SHP77 (cell line): ENCODE data around the gene TXNRD2.

ENCODE experiments used
- DNase-seq, 2 experiments: peaks; one replicate each; lab custom pipeline; 2025; lab: John Stamatoyannopoulos, UW

Gene TXNRD2

DNA sequence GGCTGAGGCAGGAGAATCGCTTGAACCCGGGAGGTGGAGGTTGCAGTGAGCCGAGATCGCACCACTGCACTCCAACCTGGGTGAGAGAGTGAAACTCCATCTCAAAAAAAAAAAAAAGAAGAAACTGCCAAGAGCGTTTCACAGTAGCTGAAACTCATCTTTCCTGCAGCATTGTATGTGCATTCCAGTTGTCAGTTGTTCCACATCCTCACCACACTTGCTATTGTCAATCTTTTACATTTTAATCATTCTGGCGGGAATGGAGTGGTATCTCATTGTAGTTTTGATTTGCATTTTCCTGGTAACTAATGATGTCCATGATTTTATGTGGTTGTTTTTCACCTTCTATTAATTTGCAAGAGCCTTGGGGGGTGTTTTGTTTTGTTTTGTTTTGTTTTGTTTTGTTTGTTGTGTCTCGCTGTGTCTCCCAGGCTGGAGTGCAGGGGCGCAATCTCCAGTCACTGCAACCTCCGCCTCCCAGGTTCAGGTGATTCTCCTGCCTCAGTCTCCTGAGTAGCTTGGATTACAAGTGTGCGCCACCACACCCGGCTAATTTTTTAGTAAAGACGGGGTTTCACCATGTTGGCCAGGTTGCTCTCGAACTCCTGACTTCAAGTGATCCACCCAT lies 78.9 kb downstream of the TXNRD2 start:
- no peak for DNase-seq

- no peak for DNase-seq
Observed at GRCh38 chr22:19859861-19860510, 81.6 kb downstream of the TXNRD2 start.

GRCh38 chr22:19857382-19857781 lies 84.2 kb downstream of the TXNRD2 start:
- no peak for DNase-seq

DNA sequence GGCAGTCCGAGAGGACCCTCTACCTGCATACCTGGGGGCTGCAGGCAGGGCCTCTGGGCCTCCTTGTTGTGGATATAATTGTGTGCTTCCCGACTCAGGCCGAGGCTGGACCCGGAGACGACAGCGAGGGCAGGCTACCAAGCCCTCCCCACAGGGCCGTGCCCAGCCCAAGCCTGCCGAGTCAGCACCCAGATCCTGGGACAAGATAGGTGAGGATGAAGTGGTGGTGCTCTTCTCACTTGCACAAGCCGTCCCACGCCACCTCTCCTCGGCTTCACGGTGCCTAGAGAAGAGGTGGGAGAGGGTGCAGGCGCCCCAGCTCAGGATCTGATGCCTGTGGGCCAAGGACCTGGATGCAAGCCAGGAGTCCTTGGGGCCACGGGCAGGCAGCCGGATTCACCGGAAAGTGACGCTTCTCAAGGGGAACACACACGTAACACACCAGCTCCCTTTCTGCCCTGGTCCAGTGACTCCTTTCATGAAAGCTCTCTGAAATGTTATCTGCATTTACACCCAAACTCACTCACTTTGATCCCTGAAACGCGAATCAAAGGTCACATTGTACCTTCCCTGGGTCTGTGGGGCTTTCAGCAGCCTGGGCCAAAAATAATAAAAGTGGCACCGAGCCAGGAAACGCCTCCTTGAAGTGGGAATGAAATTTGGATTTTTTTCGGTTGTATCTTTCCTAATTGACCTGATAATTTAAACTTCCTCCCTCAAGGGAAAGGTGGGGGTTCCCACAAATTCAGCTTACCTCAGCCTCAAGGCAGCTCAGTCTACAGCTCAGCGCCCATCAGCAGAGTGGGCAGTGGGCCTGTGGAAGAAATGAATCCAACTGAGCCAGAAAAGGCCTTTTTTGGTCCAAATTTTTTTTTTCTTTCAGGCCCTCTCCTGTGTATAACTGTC lies 85.9 kb downstream of the TXNRD2 start:
- peak; percentile 59 to 75 for DNase-seq

- peak; percentile 87 to 94 for DNase-seq
Observed at GRCh38 chr22:19854778-19855503, 86.7 kb downstream of the TXNRD2 start, which contains the start of the genes GNB1L and RTL10. TSS of gene GNB1L (minus strand) at chr22:19854874. CDS start at chr22:19821355, 33,519 bp downstream. TSS of gene RTL10 (minus strand) at chr22:19854874. CDS start at chr22:19852261, 2,613 bp downstream.

GRCh38 chr22:19853879-19854777 lies 87.5 kb downstream of the TXNRD2 start:
- DNase-seq = no peak

DNA sequence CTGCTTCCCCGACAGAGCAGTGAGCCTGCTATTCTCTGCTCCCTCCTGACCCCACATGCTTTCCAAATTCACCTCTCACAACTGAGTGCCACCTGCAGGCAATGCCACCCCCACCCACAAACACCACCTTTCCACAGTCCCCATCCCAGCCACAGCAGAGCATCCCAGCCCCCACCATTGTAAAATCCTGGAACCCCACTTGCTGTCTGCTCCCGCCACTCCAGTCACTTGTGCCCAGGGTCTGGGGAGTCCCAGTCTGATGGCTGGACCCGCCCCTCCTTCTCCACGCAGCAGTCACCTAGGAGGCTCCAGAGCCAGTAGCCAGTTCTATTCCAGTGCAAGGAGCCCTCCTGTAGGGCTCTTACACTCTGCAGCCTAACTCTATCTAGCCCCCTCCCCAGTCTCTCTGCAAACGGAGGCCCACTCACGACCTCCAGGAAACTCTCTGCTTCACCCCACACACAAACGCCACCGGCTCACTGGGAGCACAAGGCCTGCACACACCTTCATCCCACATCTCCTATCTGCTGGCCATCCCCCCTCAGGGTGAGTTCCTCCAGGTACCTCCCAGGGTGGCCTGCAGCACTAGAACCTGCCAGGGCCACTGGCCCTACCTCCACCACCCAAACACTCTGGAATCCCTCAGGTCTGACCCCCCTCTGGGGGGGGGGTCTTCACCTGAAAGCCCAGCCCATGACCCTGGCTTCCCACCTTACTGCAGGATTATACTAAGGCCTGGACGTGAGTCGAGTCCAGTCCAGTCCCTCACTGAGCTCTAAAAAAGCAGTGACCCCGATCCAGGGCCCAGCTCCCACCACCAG lies 88.3 kb downstream of the TXNRD2 start:
- no peak for DNase-seq

DNA sequence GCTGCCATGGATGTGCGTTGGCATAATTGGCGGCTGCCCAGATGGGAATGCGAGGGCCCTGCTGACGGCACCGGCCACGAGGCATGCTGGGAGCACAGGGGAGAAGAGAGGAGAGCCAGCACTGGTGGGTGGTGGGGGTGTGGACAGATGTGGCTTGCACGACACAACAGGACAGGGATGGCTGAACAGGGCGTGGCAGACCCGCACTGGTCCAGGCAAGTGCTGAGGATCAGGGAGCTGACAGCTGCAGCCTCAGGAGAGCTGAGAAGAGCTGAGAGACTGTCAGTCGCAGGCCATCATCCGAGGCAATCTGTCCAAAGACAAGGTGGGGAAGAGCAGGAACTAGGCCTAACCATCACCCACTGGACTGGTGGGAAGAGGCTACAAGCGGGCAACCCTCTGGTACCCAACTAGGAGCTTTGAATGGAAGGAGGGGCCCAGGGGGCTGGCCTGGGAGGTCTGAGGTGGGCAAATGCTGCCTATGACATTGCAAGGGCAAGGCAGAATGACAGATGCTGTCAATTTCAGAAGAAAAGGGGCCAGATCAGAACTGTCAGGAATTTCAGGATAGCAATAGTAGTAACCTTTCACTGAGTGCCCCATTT lies 89.3 kb downstream of the TXNRD2 start:
- no peak for DNase-seq

GRCh38 chr22:19851291-19852176 lies 90.1 kb downstream of the TXNRD2 start:
- DNase-seq = no peak

DNA sequence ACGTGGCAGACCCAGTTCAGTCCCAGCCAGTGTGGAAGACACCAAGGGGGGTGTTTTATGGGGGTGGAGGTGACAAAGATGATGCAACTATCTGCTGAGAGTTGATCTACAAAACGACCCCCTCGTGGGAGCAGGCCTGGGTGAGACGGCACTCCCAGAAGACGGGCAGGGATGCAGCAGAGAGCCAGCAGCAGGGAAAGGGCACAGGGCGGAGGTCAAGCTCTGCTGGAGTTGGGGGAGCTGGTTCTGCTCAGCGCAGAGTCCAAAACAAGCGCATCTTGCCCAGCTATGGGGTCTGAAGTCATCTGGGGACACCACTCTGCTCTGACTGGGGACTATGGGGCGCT lies 90.9 kb downstream of the TXNRD2 start:
- DNase-seq = no peak

GRCh38 chr22:19849835-19850762 lies 91.5 kb downstream of the TXNRD2 start:
- no peak for DNase-seq

DNA sequence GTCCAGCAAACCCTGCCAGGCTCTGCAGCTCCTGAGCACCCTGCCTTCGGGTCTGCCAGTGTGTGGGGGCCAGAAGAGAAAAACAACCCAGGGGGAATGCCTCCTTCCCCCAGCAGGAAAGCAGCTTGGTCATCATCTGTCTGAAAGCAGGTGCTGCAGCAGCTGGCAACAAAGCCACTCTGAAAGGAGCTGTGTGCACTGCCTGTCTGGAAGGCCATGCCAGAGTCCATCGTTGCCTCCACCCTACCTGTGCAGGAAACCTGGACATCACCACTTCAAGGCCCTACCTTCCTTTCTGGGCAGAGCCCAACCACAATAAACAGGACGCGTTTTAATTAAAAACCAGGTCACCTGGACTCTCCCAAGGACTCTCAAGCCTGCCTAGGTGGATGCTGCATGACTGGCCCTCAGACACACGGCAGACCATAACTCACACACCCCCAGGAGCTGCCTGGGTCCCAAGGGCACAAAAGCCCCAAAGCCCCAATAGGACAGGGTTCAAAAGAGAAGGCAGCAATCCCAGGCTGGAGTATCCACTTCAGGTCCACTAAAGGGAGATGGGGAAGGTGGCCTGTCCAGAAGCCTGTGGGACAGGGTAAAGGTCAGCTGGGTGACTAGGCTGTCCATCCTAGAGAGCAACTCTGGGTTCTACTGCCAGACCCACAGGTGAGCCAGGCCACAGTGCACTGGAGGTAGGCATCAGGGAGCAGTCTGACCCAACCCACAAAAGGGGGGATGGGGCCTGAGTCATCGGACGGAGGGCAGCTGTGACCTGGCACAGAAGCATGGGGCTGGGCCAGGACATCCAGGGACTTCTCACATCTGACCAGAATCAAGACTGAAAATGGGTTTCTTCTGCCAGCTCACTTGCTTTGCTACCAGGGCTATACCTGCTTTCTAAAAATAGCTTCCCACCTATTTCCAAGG lies 93.1 kb downstream of the TXNRD2 start:
- DNase-seq = peak; percentile 28 to 38

DNA sequence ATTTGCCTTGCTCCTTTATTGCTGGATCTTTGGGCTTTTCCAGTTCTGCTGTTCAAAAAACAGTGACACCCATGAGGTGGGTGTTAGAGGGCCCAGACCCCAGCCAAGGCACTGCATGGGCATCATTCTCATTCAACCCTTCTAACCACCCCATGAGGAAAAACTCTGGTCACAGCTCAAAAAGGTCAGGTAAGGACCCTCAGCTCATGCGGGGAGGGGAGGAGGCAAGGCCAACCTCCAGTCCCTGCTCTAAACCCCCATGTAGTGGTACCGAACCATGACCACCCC lies 94.3 kb downstream of the TXNRD2 start:
- no peak for DNase-seq

DNA sequence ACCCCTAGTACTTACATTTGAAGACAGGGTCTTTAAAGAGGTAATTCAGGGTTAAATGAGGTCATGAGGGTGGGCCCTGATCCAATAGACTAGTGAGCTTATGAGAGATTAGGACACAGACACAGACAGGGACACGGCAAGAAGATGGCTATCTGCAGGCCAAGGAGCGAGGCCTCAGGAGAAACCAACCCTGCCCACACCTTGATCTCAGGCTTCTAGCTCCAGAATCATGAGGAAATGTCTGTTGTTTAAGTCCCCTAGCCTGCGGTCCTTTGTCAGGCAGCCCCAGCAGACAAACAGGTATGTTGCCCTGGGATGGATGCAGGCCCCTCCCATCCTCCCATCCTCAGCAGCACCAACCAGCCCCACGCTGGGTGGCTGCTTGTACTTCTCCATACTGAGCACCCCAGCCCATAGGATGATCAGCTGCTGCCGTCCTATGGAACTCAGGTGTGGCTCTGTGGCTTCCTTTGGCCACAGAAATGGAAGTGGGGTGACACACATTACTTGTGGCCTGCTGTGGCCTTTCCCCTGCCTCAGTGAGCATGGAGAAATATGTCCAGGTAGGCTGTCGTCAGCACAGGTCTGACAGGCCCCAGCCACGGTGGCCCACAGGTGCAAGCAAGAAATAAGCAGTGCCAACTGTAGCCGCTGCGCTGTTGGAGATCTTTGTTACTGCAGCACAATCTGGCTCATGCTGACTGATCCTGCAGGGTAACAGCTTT lies 94.8 kb downstream of the TXNRD2 start:
- DNase-seq = no peak

GRCh38 chr22:19845054-19845722 lies 96.4 kb downstream of the TXNRD2 start:
- no peak for DNase-seq
